Measurements from ENCODE around the gene FAM193A.

- TF ChIP-seq MAX (IDR thresholded peaks at IDR 0.05; ENCODE audit: low read depth) (no peak), REST (IDR thresholded peaks at IDR 0.05; ENCODE audit: low read depth, low read length) (no peak), NRF1 (IDR thresholded peaks at IDR 0.05; ENCODE audit: low read depth, low read length) (no peak), FOSL2 (IDR thresholded peaks at IDR 0.05; ENCODE audit: borderline replicate concordance, low read depth) (no peak), CHD2 (IDR thresholded peaks at IDR 0.05; ENCODE audit: low read length, partially characterized antibody) (no peak), POLR2AphosphoS5 (IDR thresholded peaks at IDR 0.05; ENCODE audit: low read depth, low read length) (no peak), SIN3A (IDR thresholded peaks at IDR 0.05; ENCODE audit: borderline replicate concordance, low read depth, low read length) (no peak), RFX5 (IDR thresholded peaks at IDR 0.05; ENCODE audit: low read length) (no peak), EZH2phosphoT487 (IDR thresholded peaks at IDR 0.05; ENCODE audit: borderline replicate concordance, low read depth) (no peak)
- TF ChIP-seq, protein P1, sequence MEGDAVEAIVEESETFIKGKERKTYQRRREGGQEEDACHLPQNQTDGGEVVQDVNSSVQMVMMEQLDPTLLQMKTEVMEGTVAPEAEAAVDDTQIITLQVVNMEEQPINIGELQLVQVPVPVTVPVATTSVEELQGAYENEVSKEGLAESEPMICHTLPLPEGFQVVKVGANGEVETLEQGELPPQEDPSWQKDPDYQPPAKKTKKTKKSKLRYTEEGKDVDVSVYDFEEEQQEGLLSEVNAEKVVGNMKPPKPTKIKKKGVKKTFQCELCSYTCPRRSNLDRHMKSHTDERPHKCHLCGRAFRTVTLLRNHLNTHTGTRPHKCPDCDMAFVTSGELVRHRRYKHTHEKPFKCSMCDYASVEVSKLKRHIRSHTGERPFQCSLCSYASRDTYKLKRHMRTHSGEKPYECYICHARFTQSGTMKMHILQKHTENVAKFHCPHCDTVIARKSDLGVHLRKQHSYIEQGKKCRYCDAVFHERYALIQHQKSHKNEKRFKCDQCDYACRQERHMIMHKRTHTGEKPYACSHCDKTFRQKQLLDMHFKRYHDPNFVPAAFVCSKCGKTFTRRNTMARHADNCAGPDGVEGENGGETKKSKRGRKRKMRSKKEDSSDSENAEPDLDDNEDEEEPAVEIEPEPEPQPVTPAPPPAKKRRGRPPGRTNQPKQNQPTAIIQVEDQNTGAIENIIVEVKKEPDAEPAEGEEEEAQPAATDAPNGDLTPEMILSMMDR (IDR thresholded peaks at IDR 0.05) = no peak
- TF ChIP-seq, protein P2, sequence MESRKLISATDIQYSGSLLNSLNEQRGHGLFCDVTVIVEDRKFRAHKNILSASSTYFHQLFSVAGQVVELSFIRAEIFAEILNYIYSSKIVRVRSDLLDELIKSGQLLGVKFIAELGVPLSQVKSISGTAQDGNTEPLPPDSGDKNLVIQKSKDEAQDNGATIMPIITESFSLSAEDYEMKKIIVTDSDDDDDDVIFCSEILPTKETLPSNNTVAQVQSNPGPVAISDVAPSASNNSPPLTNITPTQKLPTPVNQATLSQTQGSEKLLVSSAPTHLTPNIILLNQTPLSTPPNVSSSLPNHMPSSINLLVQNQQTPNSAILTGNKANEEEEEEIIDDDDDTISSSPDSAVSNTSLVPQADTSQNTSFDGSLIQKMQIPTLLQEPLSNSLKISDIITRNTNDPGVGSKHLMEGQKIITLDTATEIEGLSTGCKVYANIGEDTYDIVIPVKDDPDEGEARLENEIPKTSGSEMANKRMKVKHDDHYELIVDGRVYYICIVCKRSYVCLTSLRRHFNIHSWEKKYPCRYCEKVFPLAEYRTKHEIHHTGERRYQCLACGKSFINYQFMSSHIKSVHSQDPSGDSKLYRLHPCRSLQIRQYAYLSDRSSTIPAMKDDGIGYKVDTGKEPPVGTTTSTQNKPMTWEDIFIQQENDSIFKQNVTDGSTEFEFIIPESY (IDR thresholded peaks at IDR 0.05; ENCODE audit: borderline replicate concordance, low read depth) = no peak
These were observed 230.7 kb downstream of the FAM193A start for GRCh38 chr4:2767046-2767704.

All from SK-N-SH (cell line).